ENCODE results near the gene TMEM184B. TPM values are rescaled to one million over a fixed set of nuclear protein-coding genes. Genes with fewer than 3 reads are reported as not detected.

TMEM184B gene
- total RNA-seq, 4 donors from 2014 or later = 25.4 to 40.7 (median 31.2) TPM

DNA sequence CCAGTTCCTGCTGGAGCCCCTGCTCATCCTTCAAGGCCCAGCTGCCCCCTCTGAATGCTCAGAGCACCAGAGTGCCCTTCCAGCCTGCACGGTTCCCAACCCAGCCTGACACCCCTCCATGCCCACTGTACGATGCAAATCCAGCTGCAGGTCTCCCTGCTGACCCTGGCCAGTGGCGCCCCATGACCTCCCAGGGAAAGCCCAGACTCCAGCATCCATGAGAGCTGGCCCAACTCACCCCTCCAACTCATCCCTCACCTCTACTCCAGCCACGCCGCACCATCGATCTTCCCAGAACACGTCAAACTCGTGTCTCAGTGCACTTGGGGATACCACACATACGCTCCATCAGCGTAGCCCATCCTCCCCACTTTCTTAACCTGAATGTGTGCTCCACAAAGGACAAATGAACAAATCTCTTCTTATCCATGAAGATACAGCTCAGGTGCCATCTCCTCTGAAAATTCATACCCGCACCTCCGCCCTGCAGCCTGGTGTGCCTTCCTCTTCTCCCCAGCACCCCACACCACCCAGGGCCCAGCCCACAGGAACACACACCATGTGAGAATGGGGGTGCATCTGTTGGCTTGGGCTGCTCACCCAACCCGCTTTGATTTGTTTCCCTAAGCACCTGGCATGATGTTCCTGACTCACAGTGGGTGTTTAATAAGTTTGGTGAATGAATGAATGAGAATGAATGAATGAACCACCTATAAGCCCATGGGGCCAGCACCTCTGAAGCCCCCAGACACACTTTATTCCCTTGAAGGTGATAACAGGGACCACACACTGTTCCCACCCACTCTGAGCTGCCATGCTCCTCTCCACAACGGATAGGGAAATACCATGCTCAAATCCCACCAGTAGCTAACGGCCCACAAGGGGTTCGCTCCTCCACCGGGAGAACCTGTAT lies 97.3 kb downstream of the TMEM184B start:
- intact Hi-C loops (cut with DNase I; ENCODE audit: low total_unique reads) (loop anchor here (1.0 to 10.0 kb wide), 3 partner anchors 17 to 529 kb away; partner anchors contain the start of genes GTPBP1 and JOSD1), in situ Hi-C loops (cut with MboI; ENCODE audit: low sequenced_read_pairs in 4 of 4) (no loop called here)
- Histone ChIP-seq H3K27me3 (no peaks in the 10 kb centered on the region), H3K4me1 (peaks cover 61 to 72% of the 10 kb centered on the region in 2 donors), H3K27ac (peak overlapping the region; percentile 93 to 97 (median 96)), H3K36me3 (no peaks in the 10 kb centered on the region), H3K4me3 (no peak overlapping the region), H3K9me3 (no peaks in the 10 kb centered on the region)
- ATAC-seq = no peak
- TF ChIP-seq, protein P1, sequence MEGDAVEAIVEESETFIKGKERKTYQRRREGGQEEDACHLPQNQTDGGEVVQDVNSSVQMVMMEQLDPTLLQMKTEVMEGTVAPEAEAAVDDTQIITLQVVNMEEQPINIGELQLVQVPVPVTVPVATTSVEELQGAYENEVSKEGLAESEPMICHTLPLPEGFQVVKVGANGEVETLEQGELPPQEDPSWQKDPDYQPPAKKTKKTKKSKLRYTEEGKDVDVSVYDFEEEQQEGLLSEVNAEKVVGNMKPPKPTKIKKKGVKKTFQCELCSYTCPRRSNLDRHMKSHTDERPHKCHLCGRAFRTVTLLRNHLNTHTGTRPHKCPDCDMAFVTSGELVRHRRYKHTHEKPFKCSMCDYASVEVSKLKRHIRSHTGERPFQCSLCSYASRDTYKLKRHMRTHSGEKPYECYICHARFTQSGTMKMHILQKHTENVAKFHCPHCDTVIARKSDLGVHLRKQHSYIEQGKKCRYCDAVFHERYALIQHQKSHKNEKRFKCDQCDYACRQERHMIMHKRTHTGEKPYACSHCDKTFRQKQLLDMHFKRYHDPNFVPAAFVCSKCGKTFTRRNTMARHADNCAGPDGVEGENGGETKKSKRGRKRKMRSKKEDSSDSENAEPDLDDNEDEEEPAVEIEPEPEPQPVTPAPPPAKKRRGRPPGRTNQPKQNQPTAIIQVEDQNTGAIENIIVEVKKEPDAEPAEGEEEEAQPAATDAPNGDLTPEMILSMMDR (IDR thresholded peaks at IDR 0.05 in 4 of 5, conservative IDR thresholded peaks at IDR 0.05 in 1 of 5) = no peak
- TF ChIP-seq POLR2A (IDR thresholded peaks at IDR 0.05) = no peak
- DNase-seq = no peak

DNA sequence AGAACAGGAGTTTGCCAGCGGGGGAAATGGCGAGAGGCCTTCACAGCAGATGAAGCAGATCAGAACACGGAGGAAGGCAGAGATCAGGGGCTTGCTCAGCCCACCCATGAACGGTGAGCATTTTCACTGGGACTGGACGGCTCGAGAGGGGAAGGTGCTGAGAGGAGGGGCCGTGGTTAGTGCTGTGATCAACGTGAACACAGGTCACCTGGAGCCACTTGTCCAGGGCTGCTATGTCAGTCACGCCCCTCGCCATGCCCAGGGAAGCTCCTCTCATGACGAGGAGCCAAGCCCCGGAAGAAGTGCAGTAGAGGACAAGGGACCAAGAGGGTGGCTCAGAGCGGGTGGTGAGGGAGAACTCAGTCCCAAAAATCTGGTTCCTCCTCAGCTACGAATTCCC lies 98.2 kb downstream of the TMEM184B start:
- Histone ChIP-seq H3K4me1 (peaks cover 61 to 73% of the 10 kb centered on the region in 2 donors), H3K4me3 (no peak overlapping the region), H3K27ac (peak overlapping the region; percentile 93 to 97 (median 96)), H3K36me3 (no peaks in the 10 kb centered on the region), H3K27me3 (no peaks in the 10 kb centered on the region), H3K9me3 (no peaks in the 10 kb centered on the region)
- ATAC-seq (no peak), DNase-seq (no peak)
- in situ Hi-C loops (cut with MboI; ENCODE audit: low sequenced_read_pairs in 4 of 4) (no loop called here), intact Hi-C loops (cut with DNase I; ENCODE audit: low total_unique reads) (loop anchor here (10.0 kb wide), 1 partner anchor 530 kb away; the partner anchor contains the start of genes GTPBP1 and JOSD1)
- TF ChIP-seq, protein P1 (IDR thresholded peaks at IDR 0.05 in 4 of 5, conservative IDR thresholded peaks at IDR 0.05 in 1 of 5) = no peak
- no peak for TF ChIP-seq POLR2A (IDR thresholded peaks at IDR 0.05)

DNA sequence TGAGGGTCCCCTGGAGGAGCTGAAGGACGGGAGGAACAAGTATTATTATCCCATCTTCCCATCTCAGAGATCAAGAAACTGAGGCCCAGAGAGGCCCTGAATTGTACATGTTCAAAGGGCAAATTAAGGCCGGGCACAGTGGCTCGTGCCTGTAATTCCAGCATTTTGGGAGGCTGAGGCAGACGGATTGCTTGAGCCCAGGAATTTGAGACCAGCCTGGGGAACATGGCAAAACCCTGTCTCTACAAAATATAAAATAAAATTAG lies 99.2 kb downstream of the TMEM184B start:
- H3K4me3 ChIP-seq = no peak overlapping the region
- no peaks in the 10 kb centered on the region for H3K27me3 ChIP-seq
- TF ChIP-seq, protein P1 (IDR thresholded peaks at IDR 0.05 in 4 of 5, conservative IDR thresholded peaks at IDR 0.05 in 1 of 5) = no peak
- no peak for TF ChIP-seq POLR2A (IDR thresholded peaks at IDR 0.05)
- H3K27ac ChIP-seq = peak overlapping the region; percentile 77 to 97 (median 92)
- no peaks in the 10 kb centered on the region for H3K36me3 ChIP-seq
- no peak for DNase-seq
- H3K9me3 ChIP-seq = no peaks in the 10 kb centered on the region
- in situ Hi-C loops (cut with MboI; ENCODE audit: low sequenced_read_pairs in 4 of 4) (no loop called here), intact Hi-C loops (cut with DNase I; ENCODE audit: low total_unique reads) (loop anchor here (10.0 kb wide), 1 partner anchor 531 kb away; the partner anchor contains the start of genes GTPBP1 and JOSD1)
- ATAC-seq = no peak
- H3K4me1 ChIP-seq = peaks cover 55 to 75% of the 10 kb centered on the region in 2 donors

DNA sequence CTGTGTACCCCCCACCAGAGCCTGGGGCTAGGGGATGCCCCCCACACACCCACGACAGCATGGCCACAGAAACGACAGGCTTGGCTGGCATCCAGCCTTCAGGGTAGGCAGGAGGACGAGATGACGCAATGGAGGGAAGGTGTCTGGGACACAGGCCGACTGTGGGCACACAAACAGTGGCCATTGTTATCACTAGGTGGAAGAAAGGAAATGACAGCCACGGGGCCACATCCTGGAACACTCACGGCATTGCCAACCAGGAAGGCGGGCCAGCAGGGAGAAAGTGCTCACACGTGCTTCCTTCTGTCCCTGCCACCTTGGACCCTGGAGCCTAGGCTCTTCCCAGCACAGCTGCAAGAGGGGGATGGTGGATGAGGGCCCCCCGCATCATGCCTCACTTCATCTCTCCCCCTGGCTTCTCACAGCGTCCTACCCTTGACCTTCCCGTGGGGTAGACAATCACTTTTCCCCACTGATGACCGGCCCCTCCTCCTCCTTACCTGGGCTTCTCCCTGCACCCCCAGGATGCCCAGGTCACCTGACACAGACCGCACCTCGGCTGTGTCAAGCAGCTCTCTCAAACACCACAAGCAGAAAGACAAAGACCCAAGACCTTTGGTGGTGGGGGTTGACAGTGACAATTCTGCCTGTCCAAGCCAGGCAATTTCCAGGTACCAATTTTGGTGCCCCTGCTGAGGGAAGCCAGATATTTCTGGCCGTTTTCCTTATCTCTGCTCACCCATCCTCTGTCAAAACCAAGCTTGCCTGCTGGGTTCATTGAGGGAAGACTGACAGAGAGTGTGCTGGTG lies 99.8 kb downstream of the TMEM184B start:
- H3K27me3 ChIP-seq = no peaks in the 10 kb centered on the region
- no peak overlapping the region for H3K4me3 ChIP-seq
- H3K27ac ChIP-seq = peak overlapping the region; percentile 77 to 97 (median 92)
- ATAC-seq = peak in 1 of 2 donors; percentile 8
- H3K4me1 ChIP-seq = peaks cover 56 to 75% of the 10 kb centered on the region in 2 donors
- H3K9me3 ChIP-seq = no peaks in the 10 kb centered on the region
- TF ChIP-seq POLR2A (IDR thresholded peaks at IDR 0.05) = no peak
- TF ChIP-seq, protein P1 (IDR thresholded peaks at IDR 0.05 in 4 of 5, conservative IDR thresholded peaks at IDR 0.05 in 1 of 5) = no peak
- in situ Hi-C loops (cut with MboI; ENCODE audit: low sequenced_read_pairs in 4 of 4) (no loop called here), intact Hi-C loops (cut with DNase I; ENCODE audit: low total_unique reads) (loop anchor here (10.0 kb wide), 1 partner anchor 532 kb away; the partner anchor contains the start of genes GTPBP1 and JOSD1)
- DNase-seq = peak; percentile 47 to 63
- H3K36me3 ChIP-seq = no peaks in the 10 kb centered on the region

Measured in gastrocnemius medialis (tissue), 4 donors.